ENCODE data around the gene UBE3B.
A peak's percentile ranks its signal among the peaks of the same experiment; 100 is the strongest.

Gene UBE3B

DNA sequence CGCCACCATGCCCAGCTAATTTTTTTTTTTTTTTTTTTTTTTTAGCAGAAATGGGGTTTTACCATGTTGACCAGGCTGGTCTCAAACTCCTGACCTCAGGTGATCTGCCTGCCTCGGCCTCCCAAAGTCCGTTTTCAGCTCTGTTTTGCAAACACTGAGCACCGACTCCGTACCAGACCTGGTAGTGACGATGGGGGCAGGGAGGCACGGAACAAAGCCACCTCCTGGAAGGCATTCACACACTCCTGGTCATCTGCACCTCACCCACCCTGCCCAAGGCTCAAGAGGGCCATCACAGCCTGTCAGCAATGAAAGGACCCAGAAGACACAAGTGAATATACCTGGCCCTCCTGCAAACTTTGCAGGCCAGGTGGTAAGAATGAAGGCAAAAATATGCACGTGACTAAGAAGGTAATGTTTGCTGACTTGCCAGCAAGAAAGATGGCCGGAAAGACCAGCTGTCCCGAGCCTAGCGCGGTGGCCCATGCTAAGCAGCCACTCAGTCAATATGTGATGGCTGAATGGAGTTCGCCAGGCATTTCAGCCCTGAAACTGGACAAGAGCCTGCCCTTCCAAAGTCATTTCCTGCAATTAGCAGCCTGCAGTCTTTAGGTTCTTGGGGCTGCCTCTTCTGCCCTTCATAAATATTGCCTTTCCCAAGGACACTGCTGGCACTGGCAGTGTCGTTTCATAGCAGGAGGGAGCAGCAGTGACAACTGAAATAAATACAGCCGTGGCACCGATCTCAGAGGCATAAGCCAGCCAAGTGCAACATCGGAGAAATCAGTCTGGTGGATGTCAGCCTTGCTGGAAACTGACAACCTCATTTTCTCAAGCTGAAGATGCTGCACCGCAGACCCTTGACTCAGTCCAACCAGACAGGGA is 78.2 kb downstream of the UBE3B start:
- DNase-seq, result no peak

DNA sequence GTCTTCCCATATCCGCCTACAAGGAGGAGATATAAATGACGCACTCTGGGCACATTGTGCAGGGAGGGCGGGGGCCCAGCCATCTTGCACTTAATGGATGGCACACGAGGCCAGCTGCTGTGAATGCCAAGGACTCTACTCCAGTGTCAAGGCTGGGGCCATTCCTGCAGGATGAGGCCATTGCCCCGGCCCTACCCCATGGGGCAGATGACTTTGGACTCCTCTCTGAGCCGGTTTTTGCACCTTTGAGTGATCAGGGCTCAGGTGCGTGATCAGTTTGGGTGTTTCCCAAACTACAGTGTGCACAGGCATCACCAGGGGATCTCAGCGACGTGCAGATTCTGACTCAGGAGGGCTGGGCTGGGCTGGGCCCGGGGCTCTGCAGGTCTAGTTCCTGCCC is 79.8 kb downstream of the UBE3B start:
- no peak for DNase-seq

DNA sequence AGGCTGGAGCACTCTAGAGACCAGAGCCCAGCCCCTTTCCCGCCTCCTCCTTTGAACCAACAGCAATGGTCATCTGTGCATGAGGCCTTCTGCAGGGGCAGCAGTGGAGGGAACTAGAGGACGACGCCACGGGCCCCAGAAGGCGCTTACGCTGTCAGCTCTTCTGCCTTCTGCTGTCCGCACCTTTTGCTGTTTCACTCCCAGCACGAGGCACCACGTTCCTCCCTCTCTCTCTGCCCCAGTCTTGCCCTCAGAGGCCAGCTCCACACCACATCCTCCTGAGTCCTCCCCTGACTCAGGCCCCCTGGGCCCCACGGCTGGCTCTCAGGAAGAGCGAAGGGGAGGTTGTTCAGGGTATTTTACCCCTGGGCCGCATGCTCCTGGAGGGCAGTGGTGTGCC is 80.4 kb downstream of the UBE3B start:
- DNase-seq, result no peak

DNA sequence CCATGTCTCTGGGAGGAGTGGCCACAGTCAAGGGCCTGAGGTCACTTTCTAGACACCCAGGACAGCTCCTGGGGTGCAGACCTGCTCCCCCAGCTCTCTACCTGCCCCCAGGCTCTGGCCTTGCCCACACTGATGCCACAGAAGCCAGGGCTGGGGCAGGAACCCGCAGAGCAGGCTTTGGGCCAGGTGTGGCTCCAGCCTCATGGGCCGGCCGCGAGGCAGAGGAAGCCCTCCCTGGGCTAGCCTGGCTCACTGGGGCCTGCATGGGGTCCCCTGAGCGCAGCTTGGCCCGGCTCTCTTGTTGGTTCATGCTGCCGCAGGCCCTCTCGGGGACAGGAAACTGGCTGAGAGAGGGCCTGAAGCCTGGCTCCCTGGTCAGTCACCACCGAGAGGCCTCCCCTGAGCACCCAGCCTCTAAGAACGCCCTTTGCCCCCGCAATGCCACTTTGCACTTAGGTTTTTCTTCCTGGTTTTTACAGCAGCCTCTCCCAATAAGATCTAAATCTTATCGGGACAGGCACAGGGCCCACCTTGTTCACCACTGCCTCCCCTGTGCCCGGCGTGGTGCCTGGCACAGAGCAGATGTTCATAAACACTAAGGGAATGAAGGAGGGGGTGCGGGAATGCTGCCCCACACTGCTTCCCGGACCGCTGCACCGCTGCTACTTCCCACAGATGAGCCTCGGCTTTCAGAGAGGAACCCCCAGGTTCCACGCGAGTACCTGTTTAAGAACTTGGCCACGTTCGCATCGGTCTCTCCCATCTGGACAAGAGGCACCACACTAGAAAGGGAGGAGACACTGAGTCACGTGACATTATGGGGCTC is 81.2 kb downstream of the UBE3B start:
- DNase-seq, result no peak

DNA sequence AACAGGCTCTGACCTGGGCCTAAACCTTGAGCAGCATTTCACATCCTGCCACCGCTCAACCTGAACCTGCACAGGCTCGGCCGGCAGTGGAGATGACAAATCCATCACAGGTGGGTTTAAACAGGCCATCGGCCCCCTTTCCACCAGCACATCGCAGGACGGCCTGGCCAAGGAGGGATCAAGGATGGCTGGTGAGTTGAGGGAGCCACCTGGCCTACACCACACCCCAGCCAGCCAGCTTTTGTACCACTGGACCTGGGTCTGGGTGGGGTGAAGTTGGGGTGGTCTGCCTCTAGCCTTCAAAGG is 81.7 kb downstream of the UBE3B start:
- no peak for DNase-seq

DNA sequence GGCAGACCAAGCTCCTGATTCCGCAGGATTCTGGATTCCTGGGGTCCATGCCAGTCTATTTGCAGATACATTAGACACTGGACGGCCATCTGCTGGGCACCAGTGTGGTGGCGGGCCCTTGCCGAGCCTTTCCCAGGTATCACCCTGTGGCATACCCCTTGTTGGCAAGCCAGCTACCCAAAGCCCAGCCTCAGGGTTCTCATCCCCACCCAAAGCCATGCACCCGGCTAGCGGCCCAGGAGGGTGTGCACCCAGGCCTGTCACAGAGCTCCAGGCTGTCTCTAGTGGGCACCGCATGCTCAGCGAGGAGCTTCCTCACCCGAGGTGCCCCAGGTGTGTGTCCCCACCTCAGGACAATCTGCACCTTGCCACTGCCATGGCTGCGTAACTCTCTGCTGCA is 82.2 kb downstream of the UBE3B start:
- DNase-seq, result no peak

DNA sequence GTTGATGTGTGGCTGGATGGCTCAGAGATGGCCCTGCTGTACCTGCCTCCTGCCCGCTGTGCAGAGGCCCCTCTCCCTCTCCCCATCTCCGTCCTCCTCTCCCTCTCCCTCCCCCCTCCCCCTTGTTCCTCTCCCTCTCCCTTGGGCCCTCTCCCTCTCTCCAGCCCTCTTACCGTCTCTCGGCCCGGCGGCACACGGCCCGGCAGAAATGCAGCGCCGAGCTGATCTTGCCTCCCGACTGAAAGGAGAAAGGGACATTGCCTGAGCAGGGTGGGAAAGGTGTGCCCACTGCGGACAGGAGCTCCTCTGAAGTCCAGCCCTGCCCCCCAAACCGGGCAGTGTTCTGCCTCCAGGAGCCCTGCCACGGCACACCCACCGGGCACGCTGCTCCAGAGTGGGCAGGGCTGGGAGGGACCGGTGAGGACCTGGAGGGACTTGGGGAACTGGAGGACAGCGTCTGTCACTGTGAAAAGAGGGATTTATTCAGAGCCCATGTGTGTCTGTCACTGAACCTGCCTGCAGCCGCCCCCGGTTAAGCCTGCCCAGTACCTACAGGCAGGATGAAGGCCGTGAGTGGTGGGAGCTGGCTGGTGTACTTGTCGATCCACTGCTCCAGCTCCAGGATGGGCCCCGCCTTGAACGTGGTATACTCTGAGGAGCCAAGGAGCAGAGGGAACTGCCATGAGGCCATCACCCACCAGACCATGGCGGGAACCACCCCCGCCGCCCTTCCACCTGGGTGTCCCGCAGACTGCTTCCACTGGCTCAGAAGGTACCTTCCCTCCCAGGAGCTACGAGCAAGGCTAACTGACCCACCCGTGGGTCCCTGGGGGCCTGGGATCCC is 83.7 kb downstream of the UBE3B start:
- DNase-seq, result no peak

DNA sequence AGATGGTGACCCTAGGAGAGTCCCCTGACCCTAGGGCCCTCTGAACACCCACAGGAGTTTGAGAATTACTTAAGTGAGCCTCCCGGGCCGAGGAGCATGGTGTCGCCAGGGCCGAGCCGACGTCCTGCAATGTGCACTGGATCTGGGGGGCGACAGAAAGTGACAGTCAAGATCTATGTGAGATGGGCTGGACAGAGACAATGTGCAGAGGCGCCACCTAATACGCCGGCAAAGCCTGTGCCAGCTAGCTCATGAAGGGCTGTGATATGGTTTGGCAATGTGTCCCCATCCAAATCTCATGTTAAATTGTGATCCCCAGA is 84.2 kb downstream of the UBE3B start:
- no peak for DNase-seq

DNA sequence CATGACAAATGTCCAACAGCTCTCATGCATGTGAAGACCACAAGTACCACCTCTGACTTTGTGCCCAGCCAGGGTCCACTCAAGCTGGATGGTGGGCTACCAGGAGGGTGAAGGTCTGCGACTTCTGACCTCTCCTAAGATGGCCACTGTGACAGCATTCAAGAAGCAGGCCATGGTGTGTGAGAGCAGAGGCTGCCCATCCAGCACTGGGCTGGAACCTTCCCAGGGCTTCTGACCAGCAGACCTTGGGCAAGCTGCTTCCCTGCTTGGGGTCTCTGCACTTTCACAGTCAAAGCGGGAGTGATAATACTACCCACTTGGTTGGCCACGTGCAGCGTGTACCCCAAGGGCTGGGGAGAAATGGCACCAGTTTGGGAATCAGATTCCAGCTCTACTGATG is 85.4 kb downstream of the UBE3B start:
- no peak for DNase-seq

DNA sequence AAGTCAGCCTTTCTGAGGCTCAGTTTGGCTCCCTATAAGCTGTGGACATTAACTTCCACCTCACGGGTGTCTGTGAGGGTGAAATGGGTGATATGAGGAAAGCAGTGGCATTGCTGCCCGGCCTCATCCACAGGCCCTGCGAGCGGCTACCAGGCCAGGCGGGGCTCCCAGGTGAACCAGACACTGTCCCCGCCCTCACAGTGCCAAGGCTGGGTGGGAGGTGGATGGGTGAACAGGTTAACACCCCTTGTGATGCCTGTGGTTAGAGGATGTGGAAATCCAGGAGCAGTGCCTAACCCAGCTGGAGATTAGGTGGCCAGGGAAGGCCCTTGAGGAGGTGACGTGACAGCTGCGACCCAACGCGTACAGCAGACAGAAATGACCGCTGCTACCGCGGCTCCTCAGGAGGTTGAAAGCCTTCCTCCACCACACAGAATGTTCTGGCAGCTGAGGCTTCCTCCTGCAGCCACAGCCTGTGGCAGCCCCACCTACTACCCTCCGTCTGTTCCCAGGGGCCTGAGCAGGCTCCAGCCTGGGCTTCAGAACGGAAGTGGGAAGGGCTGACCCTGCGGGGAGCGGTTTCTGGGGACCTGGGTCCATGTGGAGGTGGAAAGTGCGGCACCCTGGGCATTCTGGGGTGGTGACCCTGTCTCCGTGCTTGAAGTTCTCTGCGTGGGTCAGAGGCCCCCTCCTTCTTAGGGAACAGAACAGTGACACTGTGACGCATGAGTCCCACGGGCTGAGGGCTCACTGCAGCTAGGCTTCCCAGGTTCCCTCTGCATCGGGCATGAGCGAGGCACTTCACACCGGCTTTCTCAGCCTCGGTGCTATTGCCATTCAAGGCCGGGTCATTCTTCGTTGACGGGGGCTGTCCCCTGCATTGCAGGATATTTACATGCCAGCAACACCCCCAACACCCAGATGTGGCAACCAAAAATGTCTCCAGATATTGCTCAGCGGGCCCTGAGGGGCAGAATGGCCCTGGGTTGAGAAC is 86.2 kb downstream of the UBE3B start:
- no peak for DNase-seq

DNA sequence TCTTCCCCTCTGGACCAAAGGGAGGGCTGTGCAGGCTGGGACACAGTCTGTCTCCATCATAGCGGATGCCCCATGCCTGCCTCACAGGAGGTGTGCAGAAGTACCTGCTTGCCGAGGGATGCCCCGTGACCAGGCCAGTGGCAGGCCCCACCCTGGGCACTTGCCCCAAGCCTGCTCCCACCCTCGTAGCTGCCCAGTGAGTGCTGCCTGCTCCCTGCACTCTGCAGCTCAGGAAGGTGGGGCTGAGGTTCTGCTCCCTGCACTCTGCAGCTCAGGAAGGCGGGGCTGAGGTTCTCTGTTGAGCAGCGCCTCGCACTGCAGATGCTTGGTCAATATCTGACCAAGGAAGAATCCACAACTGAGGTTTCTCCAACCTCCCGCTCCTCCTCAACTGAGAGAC is 89.0 kb downstream of the UBE3B start:
- DNase-seq, result no peak

DNA sequence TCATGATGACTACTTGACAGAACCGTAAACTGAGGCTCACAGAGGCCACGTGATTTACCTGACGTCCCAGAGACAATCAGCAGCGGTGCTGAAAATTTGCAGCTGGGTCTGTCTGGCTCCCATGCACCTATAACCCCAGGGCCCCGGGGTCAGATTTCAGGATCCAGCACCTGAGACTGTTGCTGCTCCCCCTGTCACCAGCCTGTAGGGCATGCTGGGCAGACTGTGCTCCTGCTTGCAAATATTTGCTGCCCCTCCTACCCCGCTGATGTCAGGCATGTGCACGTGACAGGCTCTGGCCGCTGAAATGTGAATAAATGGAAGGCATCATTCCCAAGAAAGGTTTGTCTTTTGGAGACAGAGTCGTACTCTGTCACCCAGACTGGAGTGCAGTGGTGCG is 89.9 kb downstream of the UBE3B start:
- DNase-seq, result no peak

DNA sequence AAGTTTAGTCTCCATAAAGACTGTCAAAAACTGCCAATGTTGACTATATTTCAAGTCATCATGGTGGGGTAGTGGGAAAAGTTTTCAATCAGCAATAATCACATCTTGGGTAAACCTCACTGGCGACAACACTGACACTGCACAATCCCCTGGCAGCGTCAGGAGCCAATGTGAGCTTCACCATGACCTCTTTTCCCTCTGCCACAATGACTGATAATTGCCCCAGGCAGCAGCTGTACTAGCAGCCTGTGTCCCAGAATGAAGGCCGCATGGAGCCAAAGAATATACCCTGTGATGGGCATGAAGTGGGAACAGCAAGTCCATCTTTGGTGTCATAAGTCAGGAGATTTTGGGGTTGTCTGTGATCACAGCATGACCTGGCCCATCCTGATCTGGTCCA is 90.5 kb downstream of the UBE3B start:
- DNase-seq, result no peak

DNA sequence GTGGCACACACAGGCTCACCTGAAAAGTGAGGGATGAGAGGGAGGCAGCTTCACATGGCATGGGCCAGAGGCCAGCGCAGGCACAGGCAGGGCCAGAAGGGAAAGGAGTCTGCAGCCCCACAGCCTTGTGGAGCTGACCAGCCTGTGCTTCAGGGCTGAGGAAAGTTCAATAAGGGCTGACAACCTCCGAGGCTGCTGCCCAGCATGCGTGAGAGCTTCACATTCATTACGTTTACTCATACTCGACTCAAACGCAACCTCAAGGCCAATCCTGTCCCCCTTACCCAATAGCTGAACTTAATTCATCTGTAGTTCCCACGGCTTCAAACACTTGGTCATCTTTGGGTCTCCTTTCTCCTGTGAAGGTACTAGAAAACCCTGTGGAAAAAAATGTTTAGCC is 91.1 kb downstream of the UBE3B start:
- DNase-seq, result no peak

DNA sequence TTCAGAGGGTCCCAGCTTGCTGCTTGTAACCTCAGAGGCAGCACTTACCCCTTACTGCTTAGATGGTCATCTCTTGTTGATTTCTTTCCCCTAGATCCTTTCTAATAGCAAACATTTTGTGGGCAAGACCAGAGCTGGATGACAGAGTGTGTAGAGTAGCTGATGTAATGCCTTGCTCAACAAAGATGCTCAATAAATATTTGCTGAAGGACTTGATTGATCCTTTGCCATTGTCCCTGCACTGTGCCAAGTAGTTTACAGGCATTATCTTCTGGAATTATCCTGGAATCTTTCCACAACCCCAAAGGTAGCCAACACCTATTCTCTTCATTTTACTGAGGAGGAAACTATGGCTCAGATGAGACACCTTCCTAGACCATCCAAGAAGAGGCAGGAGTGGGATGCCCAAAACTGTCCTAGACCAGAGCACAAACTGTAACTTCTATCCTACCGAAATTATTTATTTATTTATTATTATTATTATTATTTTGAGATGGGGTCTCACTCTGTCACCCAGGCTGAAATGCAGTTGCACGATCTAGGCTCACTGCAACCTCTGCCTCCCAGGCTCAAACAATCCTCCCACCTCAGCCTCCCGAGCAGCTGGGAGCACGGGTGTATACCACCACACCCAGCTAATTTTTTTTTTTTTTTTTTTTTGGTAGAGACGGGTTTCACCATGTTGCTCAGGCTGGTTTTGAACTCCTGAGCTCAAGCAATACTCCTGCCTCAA is 94.5 kb downstream of the UBE3B start:
- DNase-seq, result no peak

DNA sequence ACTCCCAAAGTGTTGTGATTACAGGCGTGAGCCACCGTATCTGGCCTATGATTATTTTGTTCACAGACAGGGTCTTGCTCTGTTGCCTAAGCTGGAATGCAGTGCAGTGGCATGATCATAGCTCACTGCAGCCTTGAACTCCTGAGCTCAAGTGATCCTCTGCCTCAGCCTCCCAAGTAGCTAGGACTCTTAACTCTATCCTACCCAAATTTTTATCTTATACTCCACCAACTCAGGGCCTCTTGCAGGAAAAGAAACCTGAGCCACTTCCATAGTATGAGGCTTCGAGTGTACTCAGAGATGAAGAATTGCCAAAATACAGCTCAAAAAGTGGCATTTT is 95.0 kb downstream of the UBE3B start:
- no peak for DNase-seq

DNA sequence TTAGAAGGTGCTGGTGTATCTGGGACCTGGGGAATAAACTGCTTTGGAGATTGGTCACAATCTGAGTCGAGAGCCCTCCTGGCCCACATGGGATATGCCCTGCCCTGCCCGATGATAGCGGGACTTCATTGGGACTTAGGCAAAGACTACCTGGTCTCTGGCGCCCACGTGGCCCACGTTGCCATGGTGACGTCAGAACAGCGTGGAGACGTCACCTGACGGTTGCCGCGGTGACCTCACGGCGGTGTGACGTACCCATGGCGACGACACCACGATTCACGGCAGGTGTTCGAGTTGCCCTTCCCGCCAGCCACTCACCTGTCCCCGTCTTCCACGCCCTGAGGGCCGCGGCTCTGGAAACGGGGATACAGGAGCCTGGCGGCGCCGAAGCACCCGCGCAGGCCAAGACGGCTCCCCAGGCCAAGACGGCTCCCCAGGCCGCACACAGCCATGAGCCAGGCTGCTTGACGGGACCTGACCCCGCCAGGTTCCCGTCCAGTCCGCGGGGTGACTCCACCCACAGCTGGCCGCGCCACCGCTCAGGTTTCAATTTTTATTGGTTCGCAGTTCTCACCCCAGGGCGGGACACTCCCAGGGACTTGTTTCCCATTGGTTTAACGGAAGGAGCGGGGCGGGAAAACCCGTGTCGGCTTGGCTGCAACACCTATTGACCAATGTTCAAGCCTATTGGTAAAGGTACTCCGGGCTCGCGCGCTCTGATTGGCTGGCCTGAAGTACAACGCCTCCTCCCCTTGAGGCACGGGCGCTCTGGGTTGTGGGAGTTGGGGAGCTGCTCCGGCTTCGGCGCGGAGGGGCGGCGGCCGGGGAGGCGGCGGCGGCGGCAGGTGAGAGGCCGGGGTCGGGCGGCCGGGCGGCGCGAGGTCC is 95.8 kb downstream of the UBE3B start, which contains the start of the genes MMAB and MVK:
Gene MMAB (minus strand): TSS at position 476 of the 885 bp plus-strand sequence. CDS start 24 bp downstream, at position 452.
Gene MVK (plus strand): TSS at position 766 of the 885 bp plus-strand sequence. CDS start 1,029 bp downstream, outside the sequence.
- peak; percentile 100 for DNase-seq

DNA sequence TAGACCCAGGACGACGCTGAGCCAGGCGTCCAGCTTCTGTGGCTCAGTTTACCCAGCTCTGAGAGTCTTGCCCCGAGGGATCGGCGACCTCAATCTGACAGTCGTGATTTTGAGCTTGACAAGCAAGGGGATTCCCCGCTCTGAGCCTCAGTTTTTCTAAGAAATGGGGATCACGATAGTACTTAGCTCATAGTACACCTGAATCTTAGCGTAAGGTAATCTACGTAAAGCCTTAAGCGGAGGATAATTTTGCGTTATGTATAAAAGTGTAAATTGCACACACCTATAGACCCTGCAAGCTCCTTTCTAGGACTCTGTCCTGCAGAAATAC is 96.4 kb downstream of the UBE3B start:
- DNase-seq, result no peak

DNA sequence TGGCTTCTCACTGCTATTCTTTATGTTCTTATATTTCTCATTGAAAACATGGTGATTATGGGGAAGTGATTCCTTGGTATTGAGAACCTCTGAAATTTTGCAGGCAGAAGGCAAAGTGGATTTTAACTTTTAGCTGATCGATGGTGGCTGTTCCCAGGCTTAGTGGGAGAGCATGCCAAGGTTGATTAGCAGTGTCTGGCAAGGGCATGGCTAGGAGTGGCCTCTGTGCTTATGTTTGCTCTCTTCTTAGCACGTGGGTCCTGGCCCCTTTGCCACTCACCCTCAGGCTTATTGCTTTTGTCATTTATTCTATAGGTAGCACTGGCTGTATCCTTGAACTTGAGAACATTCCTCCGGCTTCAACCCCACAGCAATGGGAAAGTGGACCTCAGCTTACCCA is 98.2 kb downstream of the UBE3B start:
- no peak for DNase-seq

DNA sequence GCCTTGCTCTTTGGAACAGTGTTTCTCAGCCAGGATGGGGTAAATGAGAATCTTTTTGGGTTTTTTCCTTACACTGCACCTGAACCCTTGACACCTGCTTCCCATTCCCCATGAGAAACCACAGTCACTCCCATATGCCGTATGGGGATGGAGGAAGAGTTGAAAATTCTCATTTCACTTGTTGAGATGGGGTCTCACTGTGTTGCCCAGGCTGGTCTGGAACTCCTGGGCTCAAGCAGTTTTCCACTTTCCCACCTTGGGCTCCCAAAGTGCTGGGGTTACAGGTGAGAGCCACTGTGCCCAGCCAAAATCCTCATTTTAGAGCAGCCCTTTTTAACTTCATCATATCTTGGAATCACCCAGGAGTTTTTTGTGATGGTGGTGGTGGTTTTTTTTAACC is 99.9 kb downstream of the UBE3B start:
- no peak for DNase-seq

Data from CD4-positive, alpha-beta T cell treated with Interleukin-17A for 1 hour (primary cell).